Fibroblast of skin of left quadriceps (primary cell): Measurements from ENCODE around the gene BRCA2.
"Not testable (repeated sequence)": the region's sequence is repeated elsewhere in the genome, so short reads cannot be mapped to it uniquely, and the experiment has no call there.

Source experiments
- DNase-seq, 2 experiments: peaks; one replicate each; pipeline ENCODE4 v3.0.0-alpha.2; 2013; ENCODE audit warnings: low read depth in 2 of 2

BRCA2 gene

GRCh38 chr13:32311188-32311897, 4.0 kb upstream of the BRCA2 start:
- no peak for DNase-seq

GRCh38 chr13:32314271-32315237, 754 bp upstream of the BRCA2 start:
- no peak for DNase-seq

- DNase-seq: no peak
These were observed 676 bp downstream of the BRCA2 start for GRCh38 chr13:32316028-32316339.

- DNase-seq: no peak
These were observed 1.2 kb downstream of the BRCA2 start for GRCh38 chr13:32316501-32316900.

GRCh38 chr13:32317716-32318465, 2.6 kb downstream of the BRCA2 start:
- DNase-seq: no peak

GRCh38 chr13:32320528-32320927, 5.2 kb downstream of the BRCA2 start:
- DNase-seq: no peak

GRCh38 chr13:32323912-32324311, 8.6 kb downstream of the BRCA2 start:
- DNase-seq: peak; percentile 40 to 44

GRCh38 chr13:32330441-32330840, 15.1 kb downstream of the BRCA2 start:
- DNase-seq: peak; percentile 54 to 65

- no peak for DNase-seq
These were observed 19.4 kb downstream of the BRCA2 start for GRCh38 chr13:32334671-32335070.

- no peak for DNase-seq
These were observed 25.6 kb downstream of the BRCA2 start for GRCh38 chr13:32340914-32341313.

- DNase-seq: no peak
These were observed 32.3 kb downstream of the BRCA2 start for GRCh38 chr13:32347651-32348050.

GRCh38 chr13:32350839-32351441, 35.6 kb downstream of the BRCA2 start:
- not testable (repeated sequence) for DNase-seq

- DNase-seq: no peak
These were observed 38.7 kb downstream of the BRCA2 start for GRCh38 chr13:32354040-32354439.

GRCh38 chr13:32355935-32356334, 40.6 kb downstream of the BRCA2 start:
- DNase-seq: not testable (repeated sequence)

GRCh38 chr13:32362574-32362973, 47.3 kb downstream of the BRCA2 start:
- no peak for DNase-seq

GRCh38 chr13:32370805-32371204, 55.5 kb downstream of the BRCA2 start:
- no peak for DNase-seq

GRCh38 chr13:32376642-32377415, 61.5 kb downstream of the BRCA2 start:
- no peak for DNase-seq

- DNase-seq: no peak
These were observed 62.7 kb downstream of the BRCA2 start for GRCh38 chr13:32378012-32378411.

GRCh38 chr13:32381539-32381938, 66.2 kb downstream of the BRCA2 start:
- DNase-seq: peak; percentile 1 to 5

- DNase-seq: no peak
These were observed 68.7 kb downstream of the BRCA2 start for GRCh38 chr13:32383836-32384618.
